ENCODE results near the gene MPV17L.
"Not testable (repeated sequence)": the region's sequence is repeated elsewhere in the genome, so short reads cannot be mapped to it uniquely, and the experiment has no call there.

Gene MPV17L

DNA sequence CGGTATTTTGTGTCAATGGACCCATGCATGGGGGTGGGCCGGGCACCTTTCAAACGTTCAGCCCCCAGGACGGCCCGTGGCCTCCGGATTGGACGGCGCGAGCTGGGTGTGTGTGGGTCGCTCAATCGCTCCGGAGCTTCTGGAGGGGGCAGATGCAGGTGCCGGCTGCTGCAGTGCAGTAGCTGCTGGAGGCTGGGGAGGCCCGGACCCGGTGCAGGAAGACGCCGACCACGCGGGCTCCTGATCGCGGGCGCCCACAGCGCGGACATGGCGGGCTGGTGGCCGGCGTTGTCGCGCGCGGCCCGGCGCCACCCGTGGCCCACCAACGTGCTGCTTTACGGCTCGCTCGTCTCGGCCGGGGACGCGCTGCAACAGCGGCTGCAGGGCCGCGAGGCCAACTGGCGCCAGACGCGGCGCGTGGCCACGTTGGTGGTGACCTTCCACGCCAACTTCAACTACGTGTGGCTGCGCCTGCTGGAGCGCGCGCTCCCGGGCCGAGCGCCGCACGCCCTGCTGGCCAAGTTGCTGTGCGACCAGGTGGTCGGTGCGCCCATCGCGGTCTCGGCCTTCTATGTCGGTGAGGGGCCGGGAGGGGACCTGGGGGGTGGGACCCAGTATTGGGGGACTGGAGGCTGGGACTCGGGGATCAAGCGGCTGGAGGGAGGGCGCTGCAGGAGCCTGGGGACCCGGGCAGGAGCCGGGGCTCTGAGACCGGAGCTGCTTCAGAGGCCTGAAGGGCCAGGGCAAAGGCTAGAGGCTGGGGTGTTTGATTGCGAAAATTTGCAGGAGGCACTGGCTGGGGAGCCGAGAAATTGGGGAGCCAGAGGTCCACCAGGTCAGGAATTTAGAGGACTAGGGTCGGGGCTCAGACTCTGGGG, at the start of gene MPV17L:
Gene MPV17L, plus strand, starts transcription at position 124 of the 878 bp plus-strand sequence. Its CDS starts 144 bp downstream, at position 268.
- not testable (repeated sequence) for DNase-seq (ENCODE audit: extremely low read depth in 1 of 2, low read depth in 1 of 2)

DNA sequence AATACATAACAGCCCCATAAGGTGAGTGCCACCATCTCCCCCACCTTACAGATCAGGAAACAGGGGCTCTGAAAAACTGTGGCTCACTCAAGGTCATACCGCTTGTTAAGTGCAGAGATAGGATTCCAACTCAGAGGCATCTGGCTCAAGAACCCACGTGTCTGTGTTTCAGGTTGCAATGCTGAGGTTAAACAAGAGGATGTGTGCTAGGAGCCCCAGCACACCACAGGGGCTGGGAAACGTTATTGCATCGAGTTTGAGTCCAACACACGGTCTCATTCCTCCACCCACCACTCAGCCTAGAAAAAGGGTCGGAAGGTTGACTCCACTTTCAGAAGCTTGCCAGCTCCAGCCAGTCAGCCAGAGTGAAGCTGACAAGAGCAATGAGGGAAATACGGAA, 46.8 kb upstream of the MPV17L start:
- not testable (repeated sequence) for DNase-seq (ENCODE audit: extremely low read depth in 1 of 2, low read depth in 1 of 2)

DNA sequence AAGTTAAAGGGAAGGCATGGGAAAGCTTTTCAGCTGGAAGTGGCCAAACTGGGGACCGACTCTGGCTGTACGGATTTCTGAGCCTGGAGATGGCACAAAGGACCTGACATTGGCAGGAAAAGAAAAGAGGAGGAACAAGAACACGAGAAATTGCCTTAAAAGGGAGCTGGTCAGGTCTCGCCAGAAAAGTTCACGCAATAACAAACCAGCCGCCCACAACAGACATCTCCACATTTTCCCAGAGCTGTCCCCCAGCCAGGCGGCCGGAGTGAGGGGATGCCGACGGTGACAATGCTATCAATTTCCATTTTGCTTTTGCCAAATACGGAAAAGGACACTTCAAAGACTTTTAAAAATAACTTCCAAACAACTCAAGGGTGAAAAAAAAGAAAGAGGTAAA, 44.3 kb upstream of the MPV17L start:
- not testable (repeated sequence) for DNase-seq (ENCODE audit: extremely low read depth in 1 of 2, low read depth in 1 of 2)

DNA sequence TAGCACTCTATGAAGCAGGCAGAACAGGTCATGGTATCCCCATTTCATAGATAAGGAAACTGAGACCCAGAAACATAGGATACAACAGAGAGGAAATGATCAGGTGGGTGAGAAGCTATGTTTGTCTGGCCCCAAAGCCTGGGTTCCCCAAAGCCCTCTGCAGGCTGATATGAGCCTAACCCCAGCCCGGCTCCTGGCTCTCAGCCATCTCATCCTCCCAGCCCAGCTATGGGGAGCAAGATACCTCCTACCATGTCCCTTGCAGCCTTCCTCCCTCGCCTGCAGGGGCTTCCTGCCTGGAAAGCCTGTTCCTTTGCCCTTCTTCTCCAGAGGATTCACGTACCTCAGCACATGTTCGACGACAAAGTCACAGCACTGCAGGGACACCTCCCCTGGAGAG, 43.8 kb upstream of the MPV17L start:
- DNase-seq (ENCODE audit: extremely low read depth in 1 of 2, low read depth in 1 of 2): not testable (repeated sequence)

DNA sequence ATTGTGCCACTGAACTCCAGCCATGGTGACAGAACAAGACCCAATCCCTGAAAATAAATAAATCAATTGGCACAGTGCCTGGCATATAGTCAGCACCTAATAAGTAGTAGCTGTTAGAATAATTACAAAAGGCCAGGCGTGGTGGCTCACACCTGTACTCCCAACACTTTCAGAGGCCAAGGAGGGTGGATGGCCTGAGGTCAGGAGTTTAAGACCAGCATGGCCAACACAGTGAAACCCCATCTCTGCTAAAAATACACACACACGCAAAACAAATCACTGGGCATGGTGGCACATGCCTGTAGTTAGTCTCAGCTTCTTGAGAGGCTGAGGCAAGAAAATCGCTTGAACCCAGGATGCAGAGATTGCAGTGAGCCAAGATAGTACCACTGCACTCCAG, 42.7 kb upstream of the MPV17L start:
- DNase-seq (ENCODE audit: extremely low read depth in 1 of 2, low read depth in 1 of 2): not testable (repeated sequence)

DNA sequence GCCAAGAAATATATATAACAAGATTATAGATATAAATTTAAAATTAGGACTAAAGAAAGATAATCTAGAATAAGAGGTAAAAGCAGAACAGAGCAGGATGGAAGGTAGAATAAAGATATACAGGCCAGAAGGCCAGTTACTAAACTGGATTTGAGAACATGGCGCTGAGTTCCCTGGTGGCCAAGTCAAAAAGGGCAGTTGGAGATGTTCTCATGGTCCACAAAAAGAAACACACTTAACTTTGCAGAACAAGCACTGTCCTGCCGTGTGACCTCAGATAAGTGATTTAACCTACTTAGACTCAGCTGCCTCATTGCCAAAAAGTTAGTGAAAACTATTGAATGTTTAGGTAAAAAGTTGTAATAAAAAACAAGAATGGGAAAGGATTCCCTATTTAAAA, 40.7 kb upstream of the MPV17L start:
- not testable (repeated sequence) for DNase-seq (ENCODE audit: extremely low read depth in 1 of 2, low read depth in 1 of 2)

DNA sequence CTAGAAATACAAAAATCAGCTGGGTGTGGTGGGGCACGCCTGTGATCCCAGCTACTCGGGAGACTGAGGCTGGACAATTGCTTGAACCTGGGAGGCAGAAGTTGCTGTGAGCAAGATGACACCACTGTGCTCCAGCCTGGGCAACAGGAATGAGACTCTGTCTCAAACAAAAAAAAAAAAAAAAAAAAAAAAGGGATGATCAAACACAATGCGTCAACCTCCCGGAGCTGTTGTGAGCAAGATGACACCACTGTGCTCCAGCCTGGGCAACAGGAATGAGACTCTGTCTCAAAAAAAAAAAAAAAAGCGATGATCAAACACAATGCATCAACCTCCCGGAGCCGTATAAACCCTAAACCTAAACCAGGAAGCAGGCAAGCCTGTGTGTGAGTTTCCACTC, 38.1 kb upstream of the MPV17L start:
- DNase-seq (ENCODE audit: extremely low read depth in 1 of 2, low read depth in 1 of 2): not testable (repeated sequence)

DNA sequence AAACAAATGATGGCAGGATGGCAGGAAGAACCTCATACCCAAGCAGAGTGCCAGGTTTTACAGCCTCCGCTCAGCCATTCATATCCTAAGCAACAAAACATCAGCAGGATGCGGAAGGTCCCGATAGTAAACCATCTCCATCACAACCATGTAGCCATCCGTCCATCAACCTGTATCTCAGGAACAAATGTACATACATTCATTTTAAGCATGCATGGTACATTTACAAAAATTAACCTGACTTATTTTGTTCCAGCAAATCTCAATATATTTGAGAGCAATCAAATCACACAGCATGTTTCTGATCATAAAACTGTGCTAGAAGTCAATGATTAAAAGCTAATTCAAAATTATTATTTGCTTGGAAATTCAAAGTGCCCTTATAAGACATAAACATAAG, 17.4 kb upstream of the MPV17L start, which contains the start of gene NPIPA5:
Gene NPIPA5, minus strand, starts transcription at position 101 of the 400 bp plus-strand sequence. Its CDS starts 0 bp downstream, at position 101.
- not testable (repeated sequence) for DNase-seq (ENCODE audit: extremely low read depth in 1 of 2, low read depth in 1 of 2)

DNA sequence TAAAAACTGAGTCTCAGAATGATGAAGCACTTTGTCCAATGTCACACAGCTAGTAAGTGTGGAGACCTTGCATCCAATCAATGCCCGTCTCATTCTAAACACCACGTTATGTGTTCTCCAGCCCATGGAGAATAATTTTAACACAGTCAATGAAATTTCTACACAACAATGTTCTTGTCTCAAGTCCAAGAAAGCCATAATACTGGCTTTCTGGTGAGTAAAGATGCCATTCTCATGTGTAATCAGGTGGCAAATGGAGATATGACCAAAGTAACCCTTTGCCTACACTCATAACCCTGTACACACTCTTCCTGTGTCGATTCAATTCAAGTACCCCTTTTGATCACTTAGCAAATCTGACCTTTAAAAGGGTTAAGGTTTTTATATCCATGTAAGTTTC, 12.7 kb upstream of the MPV17L start:
- DNase-seq (ENCODE audit: extremely low read depth in 1 of 2, low read depth in 1 of 2): not testable (repeated sequence)

DNA sequence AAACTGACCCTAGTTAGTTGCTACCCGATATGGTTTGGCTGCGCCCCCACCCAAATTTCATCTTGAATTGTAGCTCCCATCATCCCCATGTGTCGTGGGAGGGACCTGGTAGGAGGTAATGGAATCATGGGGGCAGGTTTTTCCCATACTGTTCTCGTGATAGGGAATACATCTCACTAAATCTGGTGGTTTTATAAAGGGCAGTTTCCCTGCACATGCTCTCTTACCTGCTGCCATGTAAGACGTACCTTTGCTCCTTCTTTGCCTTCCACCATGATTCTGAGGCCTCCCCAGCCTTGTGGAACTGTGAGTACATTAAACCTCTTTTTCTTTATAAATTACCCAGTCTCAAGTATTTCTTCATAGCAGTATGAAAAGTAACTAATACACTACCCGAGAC, 7.5 kb upstream of the MPV17L start:
- DNase-seq (ENCODE audit: extremely low read depth in 1 of 2, low read depth in 1 of 2): not testable (repeated sequence)

DNA sequence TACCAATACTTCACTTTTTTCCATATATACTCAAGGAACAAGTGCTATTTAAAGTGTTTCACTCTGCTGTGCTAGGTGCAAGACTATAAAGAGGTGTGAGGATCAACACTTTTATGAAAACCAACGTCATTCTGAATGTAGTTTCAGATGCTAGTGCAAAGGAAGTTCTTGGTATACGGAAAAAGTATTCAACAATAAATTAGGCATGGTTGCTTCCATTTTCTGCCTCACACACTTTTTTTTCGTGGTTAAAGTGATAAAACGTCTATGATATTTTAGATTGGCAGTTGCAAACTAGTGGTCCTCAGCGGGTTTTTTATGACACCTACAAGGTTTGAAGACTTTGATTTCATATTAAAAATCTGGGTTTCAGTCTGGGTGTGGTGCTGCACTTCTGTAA, 5.6 kb upstream of the MPV17L start:
- DNase-seq (ENCODE audit: extremely low read depth in 1 of 2, low read depth in 1 of 2): not testable (repeated sequence)

DNA sequence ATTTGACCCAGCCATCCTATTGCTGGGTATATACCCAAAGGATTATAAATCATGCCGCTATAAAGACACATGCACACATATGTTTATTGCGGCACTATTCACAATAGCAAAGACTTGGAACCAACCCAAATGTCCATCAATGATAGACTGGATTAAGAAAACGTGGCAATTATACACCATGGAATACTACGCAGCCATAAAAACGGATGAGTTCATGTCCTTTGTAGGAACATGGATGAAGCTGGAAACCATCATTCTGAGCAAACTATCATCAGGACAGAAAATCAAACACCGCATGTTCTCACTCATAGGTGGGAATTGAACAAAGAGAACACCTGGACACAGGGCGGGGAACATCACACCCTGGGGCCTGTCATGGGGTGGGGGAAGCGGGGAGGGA, 2.5 kb upstream of the MPV17L start:
- DNase-seq (ENCODE audit: extremely low read depth in 1 of 2, low read depth in 1 of 2): not testable (repeated sequence)

DNA sequence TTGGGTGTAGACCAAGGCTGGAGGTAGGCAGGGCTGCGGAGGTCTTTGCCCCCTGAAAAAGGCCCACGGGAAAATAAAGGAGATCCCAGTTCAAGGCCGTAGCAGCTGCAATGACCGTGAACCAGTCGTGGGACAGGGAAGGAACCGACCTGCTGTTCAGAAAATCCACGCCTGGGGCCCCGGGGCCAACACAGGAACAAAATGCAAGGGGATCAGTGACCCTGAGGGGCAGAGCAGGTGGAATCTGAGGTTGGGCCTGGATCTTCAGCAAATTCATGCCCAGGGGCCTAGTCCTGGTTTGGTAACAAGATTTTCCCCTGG, 915 bp downstream of the MPV17L start:
- DNase-seq (ENCODE audit: extremely low read depth in 1 of 2, low read depth in 1 of 2): not testable (repeated sequence)

DNA sequence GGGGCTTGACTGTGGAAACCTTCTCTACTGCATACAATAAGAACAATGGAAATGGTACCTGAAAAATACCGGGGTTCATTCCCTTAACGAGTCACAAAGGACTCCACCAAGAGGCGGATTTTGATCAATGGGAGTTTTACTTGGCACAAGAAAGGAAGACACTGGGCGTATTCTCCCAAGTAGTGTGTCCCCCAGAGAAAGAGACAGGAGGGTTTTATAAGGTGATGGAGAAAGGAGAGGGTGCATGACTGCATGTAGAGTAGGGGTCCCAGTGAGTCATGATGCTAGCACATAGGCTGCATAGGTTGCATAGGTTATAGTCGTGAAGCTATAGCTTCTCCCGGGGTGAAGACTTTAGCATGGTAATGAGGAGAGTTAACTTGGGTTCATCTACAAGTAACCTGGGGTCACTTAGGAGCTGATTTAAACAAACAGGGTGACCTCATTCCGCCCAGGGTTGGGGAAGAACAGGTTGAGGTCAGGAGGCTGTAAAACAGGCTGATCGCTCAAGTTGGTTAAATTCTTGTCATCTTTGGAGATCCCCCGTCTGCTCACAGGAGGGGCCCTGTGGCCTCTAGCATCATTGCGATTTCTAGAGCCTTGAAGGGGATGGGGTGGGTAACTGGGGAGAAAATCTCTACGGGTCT, 1.5 kb downstream of the MPV17L start:
- DNase-seq (ENCODE audit: extremely low read depth in 1 of 2, low read depth in 1 of 2): no peak

DNA sequence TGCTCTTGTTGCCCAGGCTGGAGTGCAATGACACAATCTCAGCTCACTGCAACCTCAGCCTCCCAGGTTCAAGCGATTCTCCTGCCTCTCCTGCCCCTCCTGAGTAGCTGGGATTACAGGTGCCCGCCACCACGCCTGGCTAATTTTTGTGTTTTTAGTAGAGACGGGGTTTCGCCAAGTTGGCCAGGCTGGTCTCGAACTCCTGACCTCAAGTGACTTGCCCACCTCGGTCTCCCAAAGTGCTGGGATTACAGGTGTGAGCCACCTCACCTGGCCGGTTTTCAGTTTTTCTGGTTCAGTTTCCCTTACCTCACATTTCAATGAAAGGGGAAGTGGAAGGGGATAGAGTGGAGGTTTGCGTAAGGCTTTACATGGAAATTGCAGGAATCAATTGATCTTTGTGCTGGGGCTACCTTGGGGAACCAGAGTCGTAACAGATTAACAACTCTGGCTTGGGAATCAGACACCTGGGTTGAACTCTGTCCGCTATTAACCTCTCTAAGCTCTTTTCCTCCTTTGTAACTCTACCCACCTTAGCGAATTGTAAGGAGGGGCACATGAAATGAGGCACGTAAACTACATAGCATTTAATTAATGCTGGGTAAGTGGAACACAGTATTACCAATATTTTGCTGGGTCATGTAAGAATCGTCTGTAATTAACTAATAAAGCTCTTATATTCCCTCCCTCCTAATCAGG, 3.2 kb downstream of the MPV17L start:
- no peak for DNase-seq (ENCODE audit: extremely low read depth in 1 of 2, low read depth in 1 of 2)

DNA sequence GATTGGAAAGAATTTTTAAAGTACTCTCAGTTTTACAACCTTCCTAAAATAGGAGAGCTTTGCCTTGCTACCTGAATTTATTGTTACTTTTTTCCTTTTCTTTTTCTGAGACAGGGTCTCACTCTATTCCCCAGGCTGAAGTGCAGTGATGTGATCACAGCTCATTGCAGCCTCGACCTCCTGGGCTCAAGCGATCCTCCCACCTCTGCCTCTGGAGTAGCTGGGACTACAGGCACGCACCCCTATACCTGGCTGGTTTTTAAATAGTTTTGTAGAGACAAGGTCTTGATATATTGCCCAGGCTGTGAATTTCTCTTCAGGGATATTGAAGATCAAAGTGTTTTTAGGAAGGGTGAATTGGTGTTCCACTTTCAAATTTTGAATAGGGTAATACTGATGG, 3.8 kb downstream of the MPV17L start:
- DNase-seq (ENCODE audit: extremely low read depth in 1 of 2, low read depth in 1 of 2): no peak

DNA sequence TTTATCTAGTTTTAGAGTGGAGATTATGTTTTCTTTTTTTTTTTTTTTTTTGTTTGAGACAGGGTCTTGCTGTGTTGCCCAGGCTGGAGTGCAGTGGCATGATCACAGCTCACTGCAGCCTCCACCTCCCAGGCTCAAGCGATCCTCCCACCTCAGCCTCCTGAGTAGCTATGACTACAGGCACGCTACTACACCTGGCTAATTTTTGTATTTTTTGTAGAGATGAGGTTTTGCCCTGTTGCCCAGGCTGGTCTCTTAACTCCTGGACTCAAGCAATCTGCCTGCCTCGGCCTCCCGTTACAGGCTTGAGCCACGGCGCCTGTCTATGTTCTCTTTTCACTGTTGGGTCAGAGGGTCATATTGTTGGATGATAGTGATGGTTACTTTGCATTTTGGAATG, 4.8 kb downstream of the MPV17L start:
- not testable (repeated sequence) for DNase-seq (ENCODE audit: extremely low read depth in 1 of 2, low read depth in 1 of 2)

DNA sequence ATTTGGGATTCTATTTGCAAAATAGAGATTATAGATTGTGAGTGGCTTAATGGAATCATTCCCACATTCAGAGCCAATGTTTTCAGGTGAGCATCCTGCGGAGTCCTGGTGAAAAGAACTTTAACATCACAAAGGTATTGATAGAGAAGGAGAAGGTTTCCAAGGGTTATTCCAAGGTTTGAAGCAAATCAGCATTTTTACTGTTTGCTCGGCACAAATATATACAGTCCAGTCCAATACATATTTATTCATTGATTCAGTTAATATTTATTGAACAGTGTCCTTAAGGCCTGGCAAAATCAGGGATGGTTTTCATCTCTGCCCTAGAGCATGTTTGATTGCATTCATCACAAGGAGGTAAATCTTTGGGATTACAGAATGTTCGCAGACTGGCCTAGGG, 6.4 kb downstream of the MPV17L start:
- DNase-seq (ENCODE audit: extremely low read depth in 1 of 2, low read depth in 1 of 2): no peak

DNA sequence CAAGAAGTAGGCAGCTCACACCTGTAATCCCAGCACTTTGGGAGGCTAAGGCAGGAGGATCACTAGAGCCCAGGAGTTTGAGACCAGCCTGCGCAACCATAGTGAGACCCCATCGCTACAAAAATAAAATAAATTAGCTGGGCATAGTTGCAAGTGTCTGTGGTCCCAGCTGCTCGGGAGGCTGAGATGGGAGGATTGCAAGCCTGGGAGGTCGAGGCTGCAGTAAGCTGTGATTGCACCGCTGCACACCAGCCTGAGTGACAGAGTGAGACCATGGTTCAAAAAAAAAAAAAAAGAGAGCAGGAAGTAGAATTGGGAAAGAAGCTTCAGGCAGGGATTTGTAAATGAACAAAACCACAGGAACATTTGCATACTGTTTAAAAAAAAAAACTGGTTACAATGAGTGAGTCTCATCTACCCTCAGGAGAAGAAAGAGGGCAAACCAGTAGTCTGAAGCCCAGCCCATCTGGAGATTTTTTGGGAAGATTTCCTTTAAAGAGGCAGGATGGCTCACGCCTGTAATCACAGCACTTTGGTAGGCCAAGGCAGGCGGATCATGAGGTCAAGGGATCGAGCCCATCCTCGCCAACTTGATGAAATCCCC, 7.9 kb downstream of the MPV17L start:
- DNase-seq (ENCODE audit: extremely low read depth in 1 of 2, low read depth in 1 of 2): no peak

DNA sequence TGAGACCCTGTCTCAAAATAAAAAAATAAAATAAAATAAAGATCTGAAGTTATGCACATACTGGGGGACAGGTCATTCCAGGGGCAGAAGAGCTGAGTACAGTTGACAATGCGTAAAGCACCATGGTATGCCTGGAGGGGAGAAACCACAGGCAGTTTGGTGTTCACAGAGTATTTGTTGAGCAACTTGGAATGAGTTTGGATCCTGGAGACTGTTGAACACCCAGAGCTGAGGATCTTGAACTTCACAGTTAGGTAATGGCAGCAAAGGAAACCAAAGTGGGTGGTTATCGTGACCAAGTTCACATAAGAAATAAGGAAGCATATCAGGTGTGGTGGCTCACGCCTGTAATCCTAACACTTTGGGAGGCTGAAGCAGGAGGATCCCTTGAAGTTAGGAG, 8.5 kb downstream of the MPV17L start:
- DNase-seq (ENCODE audit: extremely low read depth in 1 of 2, low read depth in 1 of 2): not testable (repeated sequence)

DNA sequence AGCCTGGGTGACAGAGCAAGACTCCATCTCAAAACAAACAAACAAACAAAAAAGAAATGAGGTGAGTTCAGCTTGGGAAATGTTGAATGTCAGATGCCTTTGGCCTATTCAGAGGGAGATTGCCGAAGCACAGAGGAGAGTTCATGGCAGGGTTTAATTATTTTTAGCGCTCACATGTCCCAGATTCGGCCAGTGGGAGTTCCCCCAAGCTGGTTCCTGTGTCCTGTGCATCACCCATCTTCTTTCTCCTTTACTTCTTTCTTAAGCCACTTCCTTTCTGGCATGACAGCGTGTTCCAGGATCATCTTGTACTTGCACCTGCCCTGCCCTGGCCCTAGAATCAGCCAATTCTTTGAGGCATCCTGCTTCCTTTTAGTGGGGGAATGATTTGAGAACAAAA, 9.2 kb downstream of the MPV17L start:
- DNase-seq (ENCODE audit: extremely low read depth in 1 of 2, low read depth in 1 of 2): no peak

Data from activated CD8-positive, alpha-beta memory T cell treated with anti-CD3 and anti-CD28 coated beads for 1 hour (primary cell).